Rectal smooth muscle tissue (tissue), 1 donor: Measurements from ENCODE around the gene PDHB.
A peak's percentile ranks its signal among the peaks of the same experiment; 100 is the strongest.

Experiments
- H3K27ac ChIP-seq: one replicate; pipeline ENCODE4 v1.7.0; 2013; ENCODE audit warnings: low read depth, low read length, inconsistent platforms
- H3K27me3 ChIP-seq: one replicate; pipeline ENCODE4 v1.7.0; 2013; ENCODE audit warnings: low read length; ENCODE audit not compliant: control insufficient read depth, insufficient read depth
- H3K36me3 ChIP-seq: one replicate; pipeline ENCODE4 v1.7.0; 2013; ENCODE audit warnings: low read length; ENCODE audit not compliant: control insufficient read depth, insufficient read depth
- H3K4me1 ChIP-seq: one replicate; pipeline ENCODE4 v1.7.0; 2013; ENCODE audit warnings: low read length; ENCODE audit not compliant: control insufficient read depth, insufficient read depth
- H3K4me3 ChIP-seq: one replicate; pipeline ENCODE4 v1.7.0; 2013; ENCODE audit warnings: low read length
- H3K9ac ChIP-seq: one replicate; pipeline ENCODE4 v1.7.0; 2013; ENCODE audit warnings: low read length

Gene PDHB

GRCh38 chr3:58387650-58388546, 45.7 kb downstream of the PDHB start:
- Histone ChIP-seq H3K9ac (no peak overlapping the region), H3K27ac (peak overlapping the region; percentile 57), H3K36me3 (no peaks in the 10 kb centered on the region), H3K27me3 (no peaks in the 10 kb centered on the region), H3K4me1 (peaks cover 20% of the 10 kb centered on the region), H3K4me3 (no peak overlapping the region)

DNA sequence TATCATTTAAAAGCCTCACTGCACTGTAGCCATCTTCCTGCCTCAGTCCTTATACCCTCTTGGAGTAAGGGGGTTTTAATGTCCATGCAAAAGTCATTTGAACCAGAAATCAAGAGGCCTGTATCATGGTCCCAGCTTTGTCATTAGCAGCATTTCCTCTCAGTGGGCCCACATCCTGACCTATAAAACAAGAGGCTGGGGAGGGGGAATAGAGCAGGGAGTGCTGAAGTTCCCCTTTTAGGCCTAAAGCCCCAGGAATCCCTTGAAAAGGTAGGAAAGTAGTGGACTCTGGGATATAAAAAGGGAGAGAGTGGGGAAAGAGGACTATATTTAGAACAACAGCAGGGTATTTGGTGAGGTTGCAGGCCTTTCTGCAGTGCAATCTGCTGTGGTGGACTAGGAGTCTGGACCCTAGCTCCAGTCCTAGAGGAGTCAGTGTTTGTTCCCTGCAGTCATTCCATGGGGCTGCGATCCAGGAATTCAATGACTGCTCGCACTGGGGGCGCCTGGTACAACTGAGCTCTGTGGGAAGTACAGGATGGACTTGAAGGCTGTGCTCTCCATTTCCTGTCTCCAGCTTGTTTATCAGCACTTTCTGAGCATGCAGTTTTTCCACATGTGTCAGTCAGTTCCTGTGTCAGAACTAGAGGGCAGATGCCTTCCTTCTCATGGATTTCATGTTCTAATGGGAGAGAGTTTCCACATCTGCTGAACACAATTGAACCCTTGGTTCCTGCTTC, 46.8 kb downstream of the PDHB start:
- no peak overlapping the region for H3K9ac ChIP-seq
- H3K4me1 ChIP-seq: peaks cover 16% of the 10 kb centered on the region
- no peaks in the 10 kb centered on the region for H3K27me3 ChIP-seq
- H3K4me3 ChIP-seq: no peak overlapping the region
- no peaks in the 10 kb centered on the region for H3K36me3 ChIP-seq
- peak overlapping the region; percentile 57 for H3K27ac ChIP-seq

- Histone ChIP-seq H3K9ac (no peak overlapping the region), H3K4me3 (no peak overlapping the region), H3K27ac (peak overlapping the region; percentile 17), H3K4me1 (peaks cover 10% of the 10 kb centered on the region), H3K36me3 (no peaks in the 10 kb centered on the region), H3K27me3 (no peaks in the 10 kb centered on the region)
These were observed 49.1 kb downstream of the PDHB start for GRCh38 chr3:58384381-58385090.

DNA sequence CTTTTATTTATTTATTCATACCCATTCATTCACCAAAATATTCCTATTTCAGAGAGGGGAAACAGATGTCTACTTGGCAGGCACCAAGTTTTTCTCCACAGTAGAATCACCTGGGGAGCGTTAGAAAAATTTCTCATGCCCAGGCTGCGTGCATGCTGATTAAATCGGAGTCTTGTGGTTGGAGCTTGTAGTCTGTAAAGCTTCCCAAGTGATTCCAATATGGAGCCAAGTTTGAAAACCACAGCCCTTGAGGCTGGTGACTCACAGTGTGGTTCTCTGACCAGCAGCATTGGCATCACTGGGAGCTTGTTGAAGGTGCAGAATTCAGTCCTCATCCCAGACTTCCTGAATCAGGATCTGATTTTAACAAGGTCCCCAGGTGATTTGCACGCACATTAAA, 49.7 kb downstream of the PDHB start:
- Histone ChIP-seq H3K4me3 (no peak overlapping the region), H3K9ac (no peak overlapping the region), H3K4me1 (peaks cover 9% of the 10 kb centered on the region), H3K27ac (peak overlapping the region; percentile 17), H3K27me3 (no peaks in the 10 kb centered on the region), H3K36me3 (no peaks in the 10 kb centered on the region)

DNA sequence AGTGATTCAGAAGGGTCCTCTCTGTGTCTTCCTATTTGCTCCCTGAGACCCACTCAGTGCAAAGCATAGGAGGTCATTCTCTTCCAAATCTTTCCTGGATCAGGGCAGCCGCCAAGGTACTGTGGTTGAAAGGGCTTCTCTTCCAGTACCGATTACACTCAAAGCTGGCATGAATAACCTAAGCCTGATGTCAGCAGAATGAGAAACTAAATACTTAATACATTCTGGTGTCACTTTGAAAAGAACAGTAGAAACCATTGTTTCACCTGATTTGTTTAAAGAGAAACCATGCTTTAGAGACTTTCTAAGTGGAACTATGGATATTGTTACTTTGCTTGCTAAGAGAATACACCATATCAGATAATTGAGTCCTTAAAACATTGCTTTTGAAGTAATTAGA, 50.2 kb downstream of the PDHB start:
- Histone ChIP-seq H3K4me3 (no peak overlapping the region), H3K27me3 (no peaks in the 10 kb centered on the region), H3K4me1 (peaks cover 5% of the 10 kb centered on the region), H3K36me3 (no peaks in the 10 kb centered on the region), H3K9ac (no peak overlapping the region), H3K27ac (no peak overlapping the region)

DNA sequence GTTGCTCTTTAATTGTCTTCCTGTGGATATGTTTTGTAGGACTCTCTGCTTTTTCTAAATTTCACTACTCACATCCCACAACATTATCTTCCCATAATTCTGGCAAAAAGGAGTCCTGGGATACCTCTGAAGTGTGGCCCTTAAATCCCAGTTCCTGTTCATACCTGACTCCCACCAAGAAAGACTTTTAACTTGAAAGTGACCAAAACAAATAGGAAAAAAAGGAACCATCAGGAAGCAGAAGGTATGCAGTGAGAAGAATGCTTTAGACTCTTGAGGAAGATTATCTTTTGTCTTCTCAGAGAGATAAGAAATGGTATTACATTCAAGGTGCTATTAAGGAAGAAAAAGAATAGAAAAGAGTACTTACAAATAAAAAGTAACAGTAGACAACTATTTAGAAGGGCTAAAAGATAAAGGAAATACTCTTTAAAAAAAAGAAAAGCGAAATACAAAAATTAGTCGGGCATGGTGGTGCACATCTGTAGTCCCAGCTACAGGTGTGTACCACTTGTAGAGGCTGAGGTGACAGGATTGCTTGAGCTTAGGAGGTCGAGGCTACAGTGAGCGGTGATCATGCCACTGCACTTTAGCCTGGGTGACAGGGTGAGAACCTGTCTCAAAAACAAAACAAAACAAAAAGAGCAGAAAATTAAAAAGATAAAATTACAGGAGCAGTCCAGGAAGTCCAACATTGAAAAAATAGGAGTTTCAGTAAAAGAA, 54.1 kb downstream of the PDHB start:
- H3K4me1 ChIP-seq: no peaks in the 10 kb centered on the region
- no peak overlapping the region for H3K27ac ChIP-seq
- H3K9ac ChIP-seq: no peak overlapping the region
- no peaks in the 10 kb centered on the region for H3K36me3 ChIP-seq
- H3K4me3 ChIP-seq: no peak overlapping the region
- no peaks in the 10 kb centered on the region for H3K27me3 ChIP-seq

DNA sequence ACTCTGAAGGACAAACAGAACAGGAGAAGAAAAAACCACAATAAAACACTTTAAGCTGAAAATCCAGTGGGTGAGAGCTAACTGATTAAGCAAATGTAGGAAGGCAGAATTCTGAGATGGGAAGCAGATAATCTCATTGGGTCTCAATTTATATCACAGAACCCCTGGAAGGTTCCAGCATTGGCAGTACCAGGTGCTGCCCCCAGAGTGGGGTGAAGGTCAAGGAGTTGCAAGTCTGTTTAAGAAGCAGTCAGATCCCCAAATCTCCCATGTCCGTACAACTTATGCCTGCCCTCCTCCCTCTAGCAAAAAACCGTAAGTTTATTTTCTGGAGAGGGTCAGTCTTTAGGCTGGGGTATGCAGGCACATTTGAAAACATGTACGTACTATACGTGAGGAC, 55.9 kb downstream of the PDHB start:
- Histone ChIP-seq H3K27me3 (no peaks in the 10 kb centered on the region), H3K27ac (no peak overlapping the region), H3K4me1 (no peaks in the 10 kb centered on the region), H3K36me3 (no peaks in the 10 kb centered on the region), H3K9ac (no peak overlapping the region), H3K4me3 (no peak overlapping the region)
